VCaP (cell line): ENCODE results near the gene FREM2.

ENCODE experiments used
- H3K27ac ChIP-seq: fragments of 450-650 bp; 2 replicates; pipeline ENCODE4 v1.5.1; 2017
- TF ChIP-seq, protein P1 (sequence below): fragments of 450-650 bp; conservative IDR thresholded peaks from 2 replicates; pipeline ENCODE4 v1.5.1; 2017; ENCODE audit warnings: mild to moderate bottlenecking, moderate library complexity

The FREM2 gene

DNA sequence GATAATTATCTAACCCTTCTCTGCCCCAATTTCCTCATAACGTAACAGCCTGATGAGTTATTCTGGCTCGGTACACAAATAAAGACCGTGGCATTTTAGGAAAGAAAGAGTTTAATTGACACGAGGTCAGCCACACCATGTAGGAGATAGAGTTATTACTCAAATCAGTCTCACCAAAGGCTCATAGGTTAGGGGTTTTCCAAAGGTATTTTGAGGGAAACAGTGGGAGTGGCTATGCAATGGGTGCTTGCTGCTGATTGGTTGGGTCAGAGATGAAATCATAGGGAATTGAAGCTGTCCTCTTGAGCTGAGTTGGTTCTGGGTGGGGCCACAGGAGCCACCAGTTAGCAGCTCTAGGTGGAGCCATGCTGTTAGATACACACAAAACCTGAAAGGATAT lies 137.5 kb downstream of the FREM2 start:
- H3K27ac ChIP-seq, result no peak overlapping the region
- TF ChIP-seq, protein P1, sequence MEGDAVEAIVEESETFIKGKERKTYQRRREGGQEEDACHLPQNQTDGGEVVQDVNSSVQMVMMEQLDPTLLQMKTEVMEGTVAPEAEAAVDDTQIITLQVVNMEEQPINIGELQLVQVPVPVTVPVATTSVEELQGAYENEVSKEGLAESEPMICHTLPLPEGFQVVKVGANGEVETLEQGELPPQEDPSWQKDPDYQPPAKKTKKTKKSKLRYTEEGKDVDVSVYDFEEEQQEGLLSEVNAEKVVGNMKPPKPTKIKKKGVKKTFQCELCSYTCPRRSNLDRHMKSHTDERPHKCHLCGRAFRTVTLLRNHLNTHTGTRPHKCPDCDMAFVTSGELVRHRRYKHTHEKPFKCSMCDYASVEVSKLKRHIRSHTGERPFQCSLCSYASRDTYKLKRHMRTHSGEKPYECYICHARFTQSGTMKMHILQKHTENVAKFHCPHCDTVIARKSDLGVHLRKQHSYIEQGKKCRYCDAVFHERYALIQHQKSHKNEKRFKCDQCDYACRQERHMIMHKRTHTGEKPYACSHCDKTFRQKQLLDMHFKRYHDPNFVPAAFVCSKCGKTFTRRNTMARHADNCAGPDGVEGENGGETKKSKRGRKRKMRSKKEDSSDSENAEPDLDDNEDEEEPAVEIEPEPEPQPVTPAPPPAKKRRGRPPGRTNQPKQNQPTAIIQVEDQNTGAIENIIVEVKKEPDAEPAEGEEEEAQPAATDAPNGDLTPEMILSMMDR, result no peak

DNA sequence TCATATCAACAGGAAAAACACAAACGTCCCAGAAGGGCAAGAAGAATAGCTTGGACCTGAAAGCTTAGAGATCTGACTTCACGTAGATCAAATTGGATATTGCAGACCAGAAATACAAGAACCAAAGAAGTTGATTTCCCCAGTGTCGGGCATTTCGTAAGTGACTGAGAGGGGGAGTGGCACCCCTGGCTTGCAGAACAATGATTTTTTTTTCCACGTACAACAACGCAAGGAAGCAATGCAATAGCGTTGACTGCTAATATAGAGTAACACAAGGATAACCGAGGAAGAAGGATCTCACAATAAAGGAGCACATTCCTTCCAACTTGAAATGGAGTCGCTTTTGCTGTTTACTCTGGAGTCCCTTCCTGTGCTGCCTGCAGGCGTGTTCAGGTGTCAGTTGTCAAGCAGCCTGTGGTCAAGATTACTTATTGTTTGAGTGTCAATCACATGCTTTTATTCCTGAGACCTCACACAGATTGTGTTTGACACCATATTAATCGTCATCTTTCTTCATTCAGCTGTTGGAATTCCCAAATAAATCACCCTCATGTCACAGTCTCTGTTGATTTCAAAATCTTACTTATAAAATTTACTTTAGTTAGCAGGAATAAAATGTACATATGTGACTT lies 139.4 kb downstream of the FREM2 start:
- TF ChIP-seq, protein P1, result no peak
- H3K27ac ChIP-seq, result peak overlapping the region; percentile 69

DNA sequence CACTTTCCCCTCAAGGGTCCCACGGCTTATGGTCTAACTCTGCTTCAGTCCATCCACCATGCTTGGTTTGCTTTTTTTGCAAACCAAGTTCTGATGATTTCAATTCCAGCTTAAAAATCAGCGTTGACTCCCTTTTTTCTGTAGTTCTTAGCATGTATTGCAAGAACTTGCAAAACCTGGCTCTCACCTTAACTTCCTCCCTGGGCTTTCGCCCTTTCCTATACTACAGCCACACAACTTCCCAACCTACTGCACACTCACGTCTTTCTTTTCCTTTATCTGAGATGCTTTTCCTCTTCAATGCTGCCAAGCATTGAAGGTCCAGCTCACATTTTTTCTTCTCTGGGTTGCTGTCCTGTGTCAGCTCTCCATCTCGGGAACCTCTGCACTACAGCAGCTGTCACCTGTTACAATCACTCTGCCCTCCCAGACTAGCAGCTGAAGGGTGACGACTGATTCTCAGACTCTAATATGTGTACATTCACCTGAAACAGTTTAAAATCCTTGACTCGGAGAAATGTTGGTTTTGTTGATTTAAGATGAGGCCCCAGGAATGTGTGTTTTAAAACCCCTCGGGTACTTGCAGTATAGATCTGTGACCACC lies 143.7 kb downstream of the FREM2 start:
- TF ChIP-seq, protein P1, result no peak
- no peak overlapping the region for H3K27ac ChIP-seq

DNA sequence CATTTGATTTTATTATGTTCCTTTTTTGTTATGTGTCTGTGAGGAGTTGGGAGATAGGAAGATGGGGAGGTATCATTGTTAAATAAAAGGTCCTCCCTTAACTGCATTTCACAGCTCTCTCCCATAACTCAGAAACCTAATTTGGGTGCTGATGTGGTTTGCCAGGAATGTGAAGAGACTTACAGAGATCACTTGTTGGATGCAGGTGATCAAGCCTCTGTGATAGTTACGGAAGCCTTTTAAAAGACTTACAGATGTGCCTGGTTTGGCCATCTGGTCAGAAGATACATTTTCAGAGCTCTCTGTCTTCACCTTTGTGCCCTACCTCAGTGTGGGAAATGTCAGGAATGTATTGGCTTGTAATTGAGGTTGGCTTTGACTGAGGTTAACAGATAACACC lies 157.7 kb downstream of the FREM2 start:
- TF ChIP-seq, protein P1, result no peak
- no peak overlapping the region for H3K27ac ChIP-seq

DNA sequence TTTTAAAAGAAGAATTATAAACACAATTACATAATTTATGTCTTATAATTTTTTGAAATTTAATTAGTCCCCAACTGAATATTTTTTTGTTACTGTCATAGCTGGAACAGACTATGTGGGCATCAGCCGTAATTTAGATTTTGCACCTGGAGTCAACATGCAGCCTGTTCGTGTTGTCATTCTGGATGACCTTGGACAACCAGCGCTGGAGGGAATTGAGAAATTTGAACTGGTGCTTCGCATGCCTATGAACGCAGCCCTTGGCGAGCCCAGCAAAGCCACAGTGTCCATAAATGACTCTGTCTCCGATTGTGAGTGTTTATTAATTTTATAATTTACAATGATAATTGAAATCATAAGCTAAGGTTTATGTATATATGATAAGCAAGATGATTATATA lies 161.5 kb downstream of the FREM2 start:
- no peak overlapping the region for H3K27ac ChIP-seq

DNA sequence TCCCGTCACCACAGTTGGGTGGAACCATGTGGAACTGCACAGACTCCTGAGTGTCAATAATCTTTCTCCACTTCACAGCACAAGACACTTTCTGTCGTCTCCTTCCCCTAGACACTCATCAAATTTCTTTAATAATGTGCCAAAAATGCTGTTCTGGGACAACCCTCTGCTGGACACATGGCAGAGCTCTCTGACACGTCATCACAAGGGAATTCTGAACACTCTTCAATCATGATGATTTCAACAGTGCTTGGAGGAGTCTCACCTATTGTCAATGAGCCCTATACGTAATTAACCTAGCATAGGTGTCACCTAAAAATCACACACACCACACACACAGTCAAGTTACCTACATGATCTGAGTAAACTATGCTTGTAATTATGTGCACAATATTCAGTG lies 162.4 kb downstream of the FREM2 start:
- TF ChIP-seq, protein P1, result no peak
- no peak overlapping the region for H3K27ac ChIP-seq

More for the DNA sequence above, 161.5 kb downstream of the FREM2 start:
- TF ChIP-seq, protein P1, result no peak

DNA sequence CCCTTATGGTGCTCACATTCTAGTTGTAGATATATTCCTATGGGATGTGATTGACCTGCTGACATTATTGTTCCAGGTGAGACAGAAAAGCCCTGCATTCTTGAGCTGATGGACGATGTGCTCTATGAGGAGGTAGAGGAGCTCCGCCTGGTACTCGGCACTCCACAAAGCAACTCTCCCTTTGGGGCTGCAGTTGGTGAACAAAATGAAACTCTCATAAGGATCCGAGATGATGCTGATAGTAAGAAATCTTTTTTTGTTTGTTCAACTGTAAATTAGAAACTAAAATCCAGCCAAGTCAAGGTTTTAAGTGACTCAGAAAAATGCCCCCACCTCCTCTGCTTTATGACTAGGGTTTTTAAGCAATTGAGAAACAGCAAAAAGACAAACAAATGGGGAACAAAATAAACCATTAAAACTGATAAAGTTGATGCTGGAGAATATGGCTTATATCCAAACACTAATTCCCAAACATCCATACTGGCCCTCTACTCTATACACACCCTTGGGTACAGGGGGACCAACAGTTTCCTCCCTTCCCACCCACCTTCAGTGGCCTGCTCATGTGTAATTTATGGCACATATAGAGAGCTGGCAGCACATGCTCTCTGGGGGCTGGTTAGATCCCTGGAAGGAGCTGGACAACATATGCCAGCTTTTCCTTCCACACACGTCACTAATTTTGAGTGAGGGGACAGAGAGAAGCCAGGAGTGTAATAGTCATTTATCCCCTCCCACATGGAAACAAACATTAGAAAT lies 164.2 kb downstream of the FREM2 start:
- H3K27ac ChIP-seq, result peak overlapping the region; percentile 64
- TF ChIP-seq, protein P1, result no peak
